ENCODE data around the gene HNRNPA2B1.
"Not testable (repeated sequence)": the region's sequence is repeated elsewhere in the genome, so short reads cannot be mapped to it uniquely, and the experiment has no call there.

The HNRNPA2B1 gene

DNA sequence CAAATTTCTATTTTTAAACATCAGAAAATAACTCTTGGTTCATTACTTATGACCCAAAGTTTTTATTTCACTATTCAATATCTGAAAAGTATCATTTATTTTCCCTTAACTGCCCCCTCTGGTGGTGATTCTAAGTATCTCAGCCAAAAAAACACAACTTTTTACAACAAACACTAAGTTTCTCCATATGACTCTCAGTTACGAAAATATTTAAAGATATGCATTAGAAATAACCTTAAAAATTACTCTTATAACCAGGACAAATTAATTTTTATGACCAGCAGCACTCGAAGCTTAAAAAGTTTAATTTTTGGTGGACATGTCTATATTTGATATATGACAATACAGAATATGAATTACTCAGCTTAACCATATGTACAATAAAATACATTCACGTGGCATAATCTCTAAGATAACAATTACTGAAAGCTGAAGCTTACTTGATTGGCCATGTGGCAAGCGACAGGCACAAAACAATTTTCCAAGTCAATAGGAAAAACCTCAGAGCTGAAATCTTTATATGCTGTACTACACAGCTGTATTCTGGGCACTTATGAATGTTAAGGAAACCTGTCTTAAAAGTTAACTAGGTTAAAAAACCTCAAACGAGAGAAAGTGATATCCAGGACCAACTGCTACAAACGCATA is 2.3 kb downstream of the HNRNPA2B1 start:
- no peak for DNase-seq (ENCODE audit: low read depth)

DNA sequence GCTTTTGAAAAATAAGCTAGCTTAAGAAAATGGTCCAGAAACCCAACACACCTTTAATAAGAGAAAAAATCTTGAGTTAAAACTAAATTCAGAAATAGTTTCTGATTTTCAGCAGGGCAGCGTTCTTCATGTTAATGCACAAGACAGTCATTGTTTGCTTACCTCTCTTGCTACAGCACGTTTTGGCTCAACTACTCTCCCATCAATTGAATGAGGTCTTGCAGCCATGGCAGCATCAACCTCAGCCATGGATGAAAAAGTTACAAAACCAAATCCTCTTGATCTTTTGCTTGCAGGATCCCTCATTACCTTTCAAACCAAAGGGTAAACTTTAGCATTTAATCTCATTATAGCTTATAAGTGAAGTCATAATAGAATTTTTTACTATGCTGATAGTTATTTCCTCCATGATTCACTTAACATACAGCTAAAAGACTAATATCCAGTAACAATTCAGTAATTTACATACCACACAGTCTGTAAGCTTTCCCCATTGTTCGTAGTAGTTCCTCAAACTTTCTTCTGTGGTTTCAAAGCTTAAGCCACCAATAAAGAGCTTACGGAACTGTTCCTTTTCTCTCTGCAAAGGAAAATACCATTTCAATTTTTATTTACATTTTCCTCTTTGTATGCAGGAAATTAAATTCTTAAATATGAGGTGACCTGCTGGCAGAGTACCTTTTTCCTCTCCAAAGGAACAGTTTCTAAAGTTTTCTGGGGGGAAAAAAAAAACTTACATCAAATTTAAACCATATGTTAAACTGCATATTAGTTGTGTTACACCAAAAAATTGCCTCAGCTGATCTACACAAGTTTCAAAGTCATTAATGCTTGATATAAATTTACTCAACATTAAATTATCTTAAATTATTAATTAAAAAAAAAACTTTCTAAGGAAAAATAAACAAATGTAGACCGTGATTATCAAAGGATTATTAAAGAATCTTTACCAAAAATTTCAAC is 3.1 kb downstream of the HNRNPA2B1 start:
- DNase-seq (ENCODE audit: low read depth) = no peak

DNA sequence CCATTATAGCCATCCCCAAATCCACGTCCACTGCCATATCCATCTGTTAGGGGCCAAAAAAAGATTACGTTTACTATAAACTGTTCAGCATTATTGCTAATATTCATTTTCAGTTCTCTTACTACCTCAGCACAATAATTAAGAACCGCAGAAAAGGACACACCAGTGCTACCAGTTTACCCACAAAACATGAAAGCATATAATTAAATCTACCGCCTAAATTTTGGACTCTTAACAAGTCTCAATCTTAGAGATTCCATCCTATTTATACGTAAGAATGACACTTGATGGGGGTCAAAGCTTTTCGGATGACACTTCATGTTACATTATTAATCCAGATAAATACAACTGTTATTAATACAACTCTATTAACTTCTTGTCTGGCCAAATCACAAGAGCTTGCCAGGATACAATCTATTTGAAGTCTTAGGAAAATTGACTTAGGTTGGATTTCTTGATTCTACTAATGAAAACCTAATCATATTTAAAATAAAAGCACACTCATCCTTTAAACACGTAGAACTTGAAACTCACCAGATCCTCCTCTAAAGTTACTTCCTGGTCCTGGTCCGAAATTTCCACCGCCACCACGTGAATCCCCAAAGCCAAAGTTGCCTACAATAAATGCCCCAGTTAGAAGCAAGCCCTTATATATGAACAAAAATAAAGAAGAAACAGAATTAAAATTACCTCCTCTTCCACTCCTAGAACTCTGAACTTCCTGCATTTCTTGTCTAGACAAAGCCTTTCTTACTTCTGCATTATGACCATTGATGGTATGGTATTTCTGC is 4.5 kb downstream of the HNRNPA2B1 start:
- no peak for DNase-seq (ENCODE audit: low read depth)

DNA sequence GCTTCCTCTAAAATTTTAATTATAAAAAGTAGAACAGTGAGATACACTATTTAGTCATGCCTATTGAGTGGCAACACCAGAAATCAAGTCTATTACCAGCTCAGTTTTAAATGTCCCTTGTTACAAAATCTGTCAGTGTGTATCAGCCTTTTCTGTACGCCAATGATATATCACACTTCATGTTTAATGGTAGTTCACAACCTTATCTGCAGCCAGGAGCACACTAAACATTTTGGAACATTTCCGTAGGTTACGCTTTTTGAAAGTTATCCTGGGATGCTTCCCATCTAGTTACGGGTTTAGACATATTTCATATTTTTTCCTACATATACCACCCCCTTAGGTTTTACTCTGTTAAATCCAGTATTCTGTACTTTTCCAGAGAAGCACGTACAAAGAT is 5.4 kb downstream of the HNRNPA2B1 start:
- DNase-seq (ENCODE audit: low read depth) = no peak

DNA sequence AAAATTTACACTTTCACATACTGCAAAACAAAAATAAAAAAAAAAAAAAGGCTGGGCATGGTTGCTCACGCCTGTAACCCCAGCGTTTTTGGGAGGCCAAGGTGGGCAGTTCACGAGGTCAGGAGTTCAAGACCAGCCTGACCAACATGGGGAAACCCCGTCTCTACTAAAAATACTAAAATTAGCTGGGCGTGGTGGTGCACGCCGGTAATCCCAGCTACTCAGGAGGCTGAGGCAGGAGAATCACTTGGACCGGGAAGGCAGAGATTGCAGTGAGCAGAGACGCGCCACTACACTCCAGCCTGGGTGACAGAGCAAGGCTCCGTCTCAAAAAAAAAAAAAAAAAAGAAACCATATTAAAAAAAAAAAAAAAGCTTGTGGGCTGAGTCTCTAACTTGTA is 5.8 kb downstream of the HNRNPA2B1 start:
- DNase-seq (ENCODE audit: low read depth) = not testable (repeated sequence)

DNA sequence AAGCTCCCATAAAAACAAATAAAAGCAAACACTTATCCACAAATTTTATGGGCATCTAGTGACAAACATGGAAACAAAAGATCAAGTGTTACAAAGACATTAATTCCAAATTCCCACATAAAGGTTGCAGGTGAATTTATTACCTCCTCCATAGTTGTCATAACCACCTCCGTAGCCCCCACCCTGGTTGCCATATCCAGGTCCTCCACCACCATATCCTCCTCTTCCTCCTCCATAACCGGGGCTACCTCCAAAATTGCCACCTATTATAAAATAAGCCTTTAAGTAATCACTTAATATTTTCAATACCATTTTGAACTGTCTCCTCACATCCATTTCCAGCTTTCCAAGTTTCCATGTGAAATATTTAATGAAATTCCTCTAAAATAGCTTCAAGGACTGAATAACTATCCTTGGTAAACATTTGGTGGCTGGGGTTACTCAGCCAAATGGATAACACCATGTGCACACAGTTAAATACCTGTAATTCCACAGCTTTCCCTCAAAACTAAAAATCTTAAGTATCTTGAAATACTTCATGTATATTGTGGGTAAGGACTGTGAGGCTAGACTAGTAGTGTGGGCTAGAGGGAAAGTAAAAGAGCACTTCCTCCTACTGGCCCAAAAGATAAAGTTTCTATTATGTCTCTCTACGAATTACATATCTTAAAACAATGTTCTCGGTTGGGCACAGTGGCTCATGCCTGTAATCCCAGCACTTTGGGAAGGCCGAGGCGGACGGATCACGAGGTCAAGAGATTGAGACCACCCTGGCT is 6.9 kb downstream of the HNRNPA2B1 start:
- DNase-seq (ENCODE audit: low read depth) = no peak

DNA sequence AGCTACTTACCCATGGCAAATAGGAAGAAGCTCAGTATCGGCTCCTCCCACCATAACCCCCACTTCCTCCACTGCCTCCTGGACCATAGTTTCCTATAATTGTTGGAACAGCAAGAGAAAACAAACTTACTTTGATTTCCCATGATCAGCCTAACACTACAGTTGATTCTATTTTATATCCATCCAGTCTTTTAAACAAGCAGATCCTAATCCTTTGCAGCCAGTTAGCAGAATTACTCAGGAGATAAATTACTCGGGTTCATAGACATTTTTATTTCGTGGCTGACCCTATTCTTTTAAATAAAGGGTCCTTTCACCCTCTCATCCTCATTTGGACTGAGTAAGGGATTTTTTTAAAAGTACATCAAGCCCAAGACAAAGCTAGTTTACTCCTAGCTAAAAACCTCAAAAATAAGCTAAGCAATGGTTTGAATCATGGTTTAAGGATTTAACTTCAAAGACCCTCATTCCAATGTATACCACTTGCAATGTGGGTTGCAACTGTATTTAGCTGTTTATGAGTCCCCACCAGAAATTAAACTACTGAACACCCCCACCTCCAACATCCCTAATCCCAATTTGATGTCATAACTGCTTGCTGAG is 8.0 kb downstream of the HNRNPA2B1 start:
- DNase-seq (ENCODE audit: low read depth) = no peak

DNA sequence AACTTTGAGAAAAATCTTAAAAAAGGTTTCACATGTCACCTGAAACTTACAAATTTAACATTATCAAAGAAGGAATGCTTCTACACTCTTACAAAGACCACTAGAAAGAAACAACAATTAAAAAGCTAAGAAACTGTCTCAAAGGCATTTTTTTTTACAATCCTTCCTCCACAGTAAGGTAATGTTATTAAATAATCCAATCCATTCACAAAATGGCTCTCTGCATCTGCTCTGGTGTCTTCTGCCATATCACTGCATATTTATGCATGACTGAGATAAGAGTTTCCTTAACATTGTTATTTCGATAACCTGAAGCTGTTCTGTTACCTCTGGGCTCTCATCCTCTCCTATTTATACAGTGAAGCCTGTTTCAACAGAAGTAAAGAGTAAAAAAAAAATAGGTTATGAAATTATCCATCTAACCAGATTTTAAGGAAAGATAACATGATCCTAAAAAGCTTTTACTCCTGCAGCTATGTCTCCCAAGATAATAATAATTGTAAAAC is 8.5 kb downstream of the HNRNPA2B1 start:
- no peak for DNase-seq (ENCODE audit: low read depth)

DNA sequence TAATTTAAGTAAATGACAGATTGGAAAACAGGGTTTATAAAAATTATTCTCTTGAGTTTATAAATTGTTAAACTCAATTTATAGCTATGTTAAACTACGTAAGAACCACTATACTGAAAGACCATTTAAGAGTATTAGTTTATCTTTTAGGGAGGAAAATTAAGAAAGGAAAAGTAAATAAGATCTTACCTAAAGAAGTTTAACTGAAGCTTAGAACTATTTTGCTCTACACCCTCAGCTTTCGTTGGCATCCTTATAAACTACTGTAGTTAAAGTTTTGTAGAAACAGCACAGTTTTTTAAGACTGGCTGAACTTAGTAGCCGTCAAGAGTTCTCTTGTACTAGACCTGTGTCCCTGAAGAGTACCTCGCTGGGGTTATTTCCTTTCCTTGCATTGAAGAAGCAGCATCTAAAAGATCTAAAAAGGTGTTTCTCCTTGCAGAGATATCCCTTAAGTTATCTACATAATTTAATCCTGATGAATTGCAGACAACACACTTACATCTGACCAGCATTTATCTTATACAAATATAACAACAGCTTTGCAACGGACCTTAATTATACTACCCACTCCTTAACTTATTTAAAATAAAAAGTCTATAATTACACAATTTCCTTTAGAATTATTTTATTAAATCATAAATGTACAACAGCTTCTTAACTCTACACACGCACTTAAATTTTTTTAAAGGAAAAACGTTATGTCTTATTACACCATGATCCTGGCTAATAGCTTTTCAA is 9.1 kb downstream of the HNRNPA2B1 start:
- no peak for DNase-seq (ENCODE audit: low read depth)

DNA sequence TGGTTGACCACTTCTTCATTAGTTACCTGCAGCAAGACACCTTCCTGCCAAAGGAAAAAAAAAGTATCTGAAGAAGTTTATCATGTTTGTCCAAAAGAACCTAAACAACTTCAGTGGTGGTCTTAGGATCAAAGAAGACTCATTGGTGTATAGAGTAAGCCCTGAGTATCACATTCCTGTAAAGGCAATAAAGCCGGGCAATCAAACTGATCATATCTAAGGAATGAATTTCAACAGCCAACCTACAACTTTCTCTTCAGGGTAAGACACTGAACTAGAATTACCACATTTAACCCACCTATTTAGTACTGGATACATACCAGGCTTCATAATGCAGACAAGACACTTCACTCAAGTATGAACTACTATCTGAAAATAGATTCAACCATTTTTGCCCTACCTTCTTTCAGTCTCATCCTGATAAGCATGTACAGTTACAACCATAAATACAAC is 10.1 kb downstream of the HNRNPA2B1 start:
- no peak for DNase-seq (ENCODE audit: low read depth)

DNA sequence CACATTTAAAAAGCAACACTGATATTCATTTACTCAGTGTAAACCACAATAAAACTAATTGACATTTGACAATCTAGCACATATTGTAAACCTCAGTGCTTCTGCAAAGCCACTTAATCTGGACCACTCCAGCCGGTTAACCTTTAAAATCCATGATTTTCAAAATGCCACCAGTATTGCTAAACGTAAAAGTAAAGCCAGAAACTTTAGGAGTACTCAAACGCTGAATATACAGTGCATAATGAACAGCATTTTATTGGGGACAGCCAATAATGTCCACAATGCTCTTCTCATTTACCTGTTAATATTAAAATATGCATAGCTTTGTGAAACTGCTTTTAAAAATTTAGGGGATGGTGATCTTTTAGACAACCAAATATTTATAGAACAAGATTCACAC is 10.8 kb downstream of the HNRNPA2B1 start:
- no peak for DNase-seq (ENCODE audit: low read depth)

DNA sequence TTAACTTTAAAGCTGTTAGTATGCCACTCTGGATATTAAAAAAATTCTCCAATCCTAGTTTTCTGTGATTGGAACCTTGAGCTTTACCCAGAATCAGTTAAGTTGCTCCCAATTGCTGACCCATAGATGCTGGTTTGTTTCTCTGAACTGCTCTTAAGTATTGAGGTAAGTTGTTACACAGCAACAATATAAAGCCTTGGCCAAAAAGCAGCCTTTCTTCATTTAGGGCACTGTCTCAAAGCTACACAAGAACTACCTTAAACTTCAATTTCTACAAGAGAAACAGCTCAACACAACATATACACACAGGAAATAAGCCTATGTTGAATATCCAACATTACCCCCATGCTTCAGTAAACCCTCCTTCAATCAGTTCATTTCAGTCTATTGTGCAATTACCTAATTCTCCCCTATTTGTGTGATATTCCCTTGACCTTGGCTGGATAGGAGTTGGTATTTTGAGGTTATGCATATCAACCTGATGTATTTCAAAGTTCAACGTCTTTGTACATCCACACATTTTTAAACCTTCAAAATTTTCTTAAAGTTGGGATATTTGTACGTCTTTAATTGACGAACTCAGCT is 11.5 kb downstream of the HNRNPA2B1 start:
- DNase-seq (ENCODE audit: low read depth) = no peak

DNA sequence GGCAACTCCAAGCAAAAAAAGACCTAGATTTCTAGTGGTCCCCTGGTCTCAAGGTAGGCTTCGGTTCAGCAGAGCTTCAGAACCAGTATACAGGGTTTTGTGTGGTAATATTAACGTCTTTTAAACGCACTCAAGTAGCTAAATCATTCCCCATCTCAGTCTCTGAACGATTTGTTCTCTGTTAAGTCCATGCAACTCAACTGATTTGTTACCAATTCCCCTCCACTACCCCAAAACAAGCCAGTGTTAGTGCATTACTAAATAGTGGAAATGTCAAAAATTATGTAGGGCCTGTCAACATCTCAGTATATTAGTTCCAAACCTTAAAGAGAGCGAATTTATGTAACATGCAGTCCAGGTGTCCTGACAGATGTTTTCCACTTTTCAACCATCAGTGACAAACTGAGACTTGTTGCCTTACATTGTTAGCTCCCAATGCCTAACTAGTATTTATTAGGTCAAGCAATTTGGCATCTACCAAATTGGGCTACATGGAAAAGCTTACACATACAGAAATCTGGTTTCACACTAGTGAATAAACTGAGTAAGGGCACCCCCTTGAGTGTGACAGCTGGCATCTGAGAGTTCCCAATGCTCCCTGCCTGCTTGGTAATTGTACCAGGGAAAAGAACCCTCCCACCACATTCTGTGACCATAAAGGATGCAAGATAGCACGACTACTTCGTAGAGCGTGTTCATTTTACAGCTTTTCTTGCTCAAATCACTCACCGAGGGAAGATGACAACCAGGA is 12.2 kb downstream of the HNRNPA2B1 start:
- DNase-seq (ENCODE audit: low read depth) = no peak

DNA sequence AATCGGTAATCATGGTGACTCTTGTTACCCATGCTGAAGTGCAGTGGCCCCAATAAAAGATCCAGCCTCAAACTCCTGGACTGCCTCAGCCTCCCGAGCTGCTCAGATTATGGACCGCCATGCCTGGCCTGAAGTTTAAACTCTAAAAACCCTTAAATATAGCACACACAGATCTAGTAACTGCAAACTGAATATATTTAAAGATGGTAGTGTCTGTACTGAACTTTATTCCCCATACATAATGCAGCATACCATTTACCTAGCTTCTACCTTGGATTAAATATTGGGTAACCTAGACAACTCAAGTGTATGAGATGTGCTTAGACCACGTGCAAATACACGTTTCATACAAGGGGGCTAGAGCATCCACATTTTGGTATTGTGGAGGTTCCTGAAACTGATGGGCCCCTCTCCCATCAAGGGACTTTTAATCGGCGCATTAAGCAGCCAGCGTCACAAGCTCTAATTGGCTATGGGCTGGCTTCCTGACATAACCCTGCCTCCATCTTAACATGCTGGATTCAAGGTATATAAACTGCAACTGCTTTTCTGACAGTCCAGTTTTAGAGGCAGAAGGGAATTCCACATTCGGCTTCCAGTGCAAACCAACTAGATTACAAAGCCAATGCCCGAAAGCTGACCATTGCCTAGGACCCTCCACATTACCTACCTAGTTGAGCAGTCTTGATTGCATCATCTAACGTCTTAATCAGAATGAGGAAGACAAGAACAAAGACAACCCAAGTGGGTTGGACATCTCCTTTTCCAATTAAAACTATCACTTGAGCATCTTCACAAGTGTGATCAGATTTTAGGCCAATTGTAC is 13.0 kb downstream of the HNRNPA2B1 start:
- no peak for DNase-seq (ENCODE audit: low read depth)

DNA sequence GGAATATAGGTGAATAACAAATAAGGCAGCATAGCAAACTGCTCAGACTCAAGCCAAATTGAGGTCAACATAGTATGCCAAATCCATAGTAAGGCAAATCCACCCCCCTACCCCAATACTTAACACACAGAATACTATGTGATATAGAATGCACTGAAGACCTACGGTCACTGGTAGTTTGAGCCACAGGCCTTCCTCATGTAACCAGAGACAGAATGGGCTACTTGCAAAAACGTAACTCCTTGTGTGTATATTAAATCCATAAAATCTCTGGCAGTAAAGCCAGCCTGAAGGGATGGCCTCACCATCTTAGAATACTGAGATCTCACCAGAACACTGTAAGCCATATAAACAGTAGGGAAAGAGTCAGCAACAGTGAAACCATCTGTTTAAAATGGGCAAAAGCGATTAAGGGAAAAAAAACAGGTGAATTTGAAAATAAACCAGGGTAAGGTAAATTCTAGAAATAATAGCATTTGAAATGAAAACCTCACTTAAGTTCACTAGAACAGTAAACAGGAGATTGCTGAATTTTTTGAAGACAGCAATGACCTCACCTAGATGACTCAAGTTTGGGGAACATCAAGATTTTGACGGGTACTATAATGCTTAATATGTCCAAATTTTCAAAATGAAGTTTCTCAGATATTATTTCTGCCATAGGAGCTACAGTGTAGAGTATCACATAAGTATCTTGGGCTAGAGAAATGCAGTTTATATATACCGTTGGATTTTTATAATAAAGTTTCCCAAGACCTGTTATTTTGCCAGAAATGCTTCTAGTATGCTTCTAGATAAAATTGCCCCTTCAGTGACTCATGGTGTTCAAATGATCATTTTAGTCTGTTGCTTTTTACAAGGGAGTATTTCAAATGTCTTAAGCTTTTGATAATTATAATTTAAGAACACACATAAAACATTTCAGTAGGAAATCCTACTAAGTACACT is 13.9 kb downstream of the HNRNPA2B1 start:
- DNase-seq (ENCODE audit: low read depth) = no peak

DNA sequence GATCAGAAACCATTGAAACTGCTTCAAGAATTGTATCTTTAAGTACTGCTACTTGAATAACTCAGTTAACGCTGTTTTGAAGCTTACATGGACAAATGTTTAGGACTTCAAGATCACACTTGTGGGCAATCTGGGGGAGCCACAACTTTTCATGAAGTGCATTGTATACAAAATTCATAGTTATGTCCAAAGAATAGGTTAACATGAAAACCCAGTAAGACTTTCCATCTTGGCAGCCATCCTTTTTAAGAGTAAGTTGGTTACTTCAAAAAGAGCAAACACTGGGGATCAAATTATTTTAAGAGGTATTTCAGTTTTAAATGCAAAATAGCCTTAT is 14.7 kb downstream of the HNRNPA2B1 start:
- no peak for DNase-seq (ENCODE audit: low read depth)

DNA sequence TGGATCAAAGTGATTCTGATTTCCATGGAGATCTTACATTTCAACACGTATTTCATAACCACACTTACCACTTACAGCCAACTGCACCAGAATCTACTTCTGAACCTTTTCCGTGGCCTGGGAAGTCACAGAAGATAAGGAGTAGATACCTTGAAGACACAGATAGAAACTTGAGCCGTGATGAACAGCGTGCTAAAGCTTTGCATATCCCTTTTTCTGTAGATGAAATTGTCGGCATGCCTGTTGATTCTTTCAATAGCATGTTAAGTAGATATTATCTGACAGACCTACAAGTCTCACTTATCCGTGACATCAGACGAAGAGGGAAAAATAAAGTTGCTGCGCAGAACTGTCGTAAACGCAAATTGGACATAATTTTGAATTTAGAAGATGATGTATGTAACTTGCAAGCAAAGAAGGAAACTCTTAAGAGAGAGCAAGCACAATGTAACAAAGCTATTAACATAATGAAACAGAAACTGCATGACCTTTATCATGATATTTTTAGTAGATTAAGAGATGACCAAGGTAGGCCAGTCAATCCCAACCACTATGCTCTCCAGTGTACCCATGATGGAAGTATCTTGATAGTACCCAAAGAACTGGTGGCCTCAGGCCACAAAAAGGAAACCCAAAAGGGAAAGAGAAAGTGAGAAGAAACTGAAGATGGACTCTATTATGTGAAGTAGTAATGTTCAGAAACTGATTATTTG is 15.3 kb downstream of the HNRNPA2B1 start:
- DNase-seq (ENCODE audit: low read depth) = no peak
